ENCODE results near the gene SNORC. TPM values are rescaled to one million over a fixed set of nuclear protein-coding genes. Genes with fewer than 3 reads are reported as not detected.

The SNORC gene
- polyA plus RNA-seq, 1 donor from 2014 or later = 0.68 TPM

GRCh38 chr2:232860593-232861241, 9.3 kb upstream of the SNORC start:
- Histone ChIP-seq H3K4me2 (ENCODE audit: low read length) (no peak overlapping the region), H3K9ac (ENCODE audit: low read length) (no peak overlapping the region), H3K36me3 (ENCODE audit: insufficient read depth, low read length) (peaks cover 11% of the 10 kb centered on the region), H3F3A (ENCODE audit: insufficient read depth, low read length, poor library complexity, severe bottlenecking) (no peaks in the 10 kb centered on the region), H3K27ac (ENCODE audit: low read length) (no peak overlapping the region), H3K4me3 (ENCODE audit: low read length) (no peak overlapping the region), H2AFZ (ENCODE audit: low read depth, low read length) (no peak overlapping the region), H3K9me2 (ENCODE audit: insufficient read depth, low read length) (no peaks in the 10 kb centered on the region), H4K20me1 (ENCODE audit: insufficient read depth) (no peaks in the 10 kb centered on the region), H3K79me2 (replicated peaks; ENCODE audit: insufficient read depth, low read length) (no peaks in the 10 kb centered on the region), H3K27me3 (ENCODE audit: insufficient read depth, low read depth, low read length) (no peaks in the 10 kb centered on the region), H3K9me3 (ENCODE audit: low read length) (no peaks in the 10 kb centered on the region)
- no peak for TF ChIP-seq POLR2AphosphoS5 (IDR thresholded peaks at IDR 0.05)
- TF ChIP-seq RAD21 (conservative IDR thresholded peaks at IDR 0.05) = no peak
- TF ChIP-seq EP300 (conservative IDR thresholded peaks at IDR 0.05; ENCODE audit: poor library complexity, severe bottlenecking) = no peak
- TF ChIP-seq TAF1 (IDR thresholded peaks at IDR 0.05; ENCODE audit: low read depth) = no peak
- no peak for TF ChIP-seq REST (IDR thresholded peaks at IDR 0.05; ENCODE audit: borderline replicate concordance)
- TF ChIP-seq SMC3 (conservative IDR thresholded peaks at IDR 0.05; ENCODE audit: poor library complexity) = no peak
- TF ChIP-seq EZH2 (IDR thresholded peaks at IDR 0.05; ENCODE audit: borderline replicate concordance, insufficient read depth, low read length, poor library complexity, severe bottlenecking) = no peak
- no peak for TF ChIP-seq CTCF (IDR thresholded peaks at IDR 0.05; ENCODE audit: poor library complexity, severe bottlenecking)

GRCh38 chr2:232861353-232861752, 8.7 kb upstream of the SNORC start:
- H3K4me3 ChIP-seq (ENCODE audit: low read length) = no peak overlapping the region
- no peaks in the 10 kb centered on the region for H3K27me3 ChIP-seq (ENCODE audit: insufficient read depth, low read depth, low read length)
- H3K9ac ChIP-seq (ENCODE audit: low read length) = no peak overlapping the region
- no peaks in the 10 kb centered on the region for H4K20me1 ChIP-seq (ENCODE audit: insufficient read depth)
- no peak overlapping the region for H3K4me2 ChIP-seq (ENCODE audit: low read length)
- H3K9me3 ChIP-seq (ENCODE audit: low read length) = no peaks in the 10 kb centered on the region
- no peaks in the 10 kb centered on the region for H3K79me2 ChIP-seq (replicated peaks; ENCODE audit: insufficient read depth, low read length)
- TF ChIP-seq EZH2 (IDR thresholded peaks at IDR 0.05; ENCODE audit: borderline replicate concordance, insufficient read depth, low read length, poor library complexity, severe bottlenecking) (no peak), CTCF (IDR thresholded peaks at IDR 0.05; ENCODE audit: poor library complexity, severe bottlenecking) (no peak), RAD21 (conservative IDR thresholded peaks at IDR 0.05) (no peak), MXI1 (conservative IDR thresholded peaks at IDR 0.05; ENCODE audit: poor library complexity, severe bottlenecking) (no peak), EP300 (conservative IDR thresholded peaks at IDR 0.05; ENCODE audit: poor library complexity, severe bottlenecking) (no peak), SMC3 (conservative IDR thresholded peaks at IDR 0.05; ENCODE audit: poor library complexity) (no peak), TAF1 (IDR thresholded peaks at IDR 0.05; ENCODE audit: low read depth) (no peak), REST (IDR thresholded peaks at IDR 0.05; ENCODE audit: borderline replicate concordance) (no peak), POLR2AphosphoS5 (IDR thresholded peaks at IDR 0.05) (no peak)
- no peak overlapping the region for H3K27ac ChIP-seq (ENCODE audit: low read length)
- no peaks in the 10 kb centered on the region for H3K9me2 ChIP-seq (ENCODE audit: insufficient read depth, low read length)
- no peak overlapping the region for H2AFZ ChIP-seq (ENCODE audit: low read depth, low read length)
- peaks cover 11% of the 10 kb centered on the region for H3K36me3 ChIP-seq (ENCODE audit: insufficient read depth, low read length)
- H3F3A ChIP-seq (ENCODE audit: insufficient read depth, low read length, poor library complexity, severe bottlenecking) = no peaks in the 10 kb centered on the region

Measured in neural cell (in vitro differentiated cells).